ENCODE results near the gene KCNIP4. TPM values are rescaled to one million over a fixed set of nuclear protein-coding genes. Genes with fewer than 3 reads are reported as not detected.

Gene KCNIP4
- total and polyA plus RNA-seq, 9 of the 15 experiments (the other 6 are each of a cell fraction or from before 2014, with no cell fraction given): 0.25 to 0.41 TPM; not detected in 7

DNA sequence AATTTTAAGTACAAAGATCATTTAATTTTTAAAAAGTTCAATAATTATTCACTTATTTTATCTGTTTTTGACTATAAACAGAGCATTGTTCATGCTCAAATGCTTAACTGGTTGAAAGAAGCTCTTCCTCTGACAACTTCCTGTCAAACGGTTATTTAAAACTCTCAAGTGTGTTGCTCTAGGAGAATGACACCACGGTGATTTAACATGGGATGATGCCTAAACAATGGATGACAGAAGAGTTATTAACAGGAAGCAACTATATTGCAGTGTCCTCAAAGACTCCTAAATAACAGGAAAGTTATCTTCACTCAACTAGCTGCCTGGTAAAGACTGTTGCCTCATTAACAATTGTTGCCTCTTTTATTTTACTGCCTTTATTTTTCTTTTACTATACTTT is 738.7 kb downstream of the KCNIP4 start (continued):
- TF ChIP-seq, protein P1, sequence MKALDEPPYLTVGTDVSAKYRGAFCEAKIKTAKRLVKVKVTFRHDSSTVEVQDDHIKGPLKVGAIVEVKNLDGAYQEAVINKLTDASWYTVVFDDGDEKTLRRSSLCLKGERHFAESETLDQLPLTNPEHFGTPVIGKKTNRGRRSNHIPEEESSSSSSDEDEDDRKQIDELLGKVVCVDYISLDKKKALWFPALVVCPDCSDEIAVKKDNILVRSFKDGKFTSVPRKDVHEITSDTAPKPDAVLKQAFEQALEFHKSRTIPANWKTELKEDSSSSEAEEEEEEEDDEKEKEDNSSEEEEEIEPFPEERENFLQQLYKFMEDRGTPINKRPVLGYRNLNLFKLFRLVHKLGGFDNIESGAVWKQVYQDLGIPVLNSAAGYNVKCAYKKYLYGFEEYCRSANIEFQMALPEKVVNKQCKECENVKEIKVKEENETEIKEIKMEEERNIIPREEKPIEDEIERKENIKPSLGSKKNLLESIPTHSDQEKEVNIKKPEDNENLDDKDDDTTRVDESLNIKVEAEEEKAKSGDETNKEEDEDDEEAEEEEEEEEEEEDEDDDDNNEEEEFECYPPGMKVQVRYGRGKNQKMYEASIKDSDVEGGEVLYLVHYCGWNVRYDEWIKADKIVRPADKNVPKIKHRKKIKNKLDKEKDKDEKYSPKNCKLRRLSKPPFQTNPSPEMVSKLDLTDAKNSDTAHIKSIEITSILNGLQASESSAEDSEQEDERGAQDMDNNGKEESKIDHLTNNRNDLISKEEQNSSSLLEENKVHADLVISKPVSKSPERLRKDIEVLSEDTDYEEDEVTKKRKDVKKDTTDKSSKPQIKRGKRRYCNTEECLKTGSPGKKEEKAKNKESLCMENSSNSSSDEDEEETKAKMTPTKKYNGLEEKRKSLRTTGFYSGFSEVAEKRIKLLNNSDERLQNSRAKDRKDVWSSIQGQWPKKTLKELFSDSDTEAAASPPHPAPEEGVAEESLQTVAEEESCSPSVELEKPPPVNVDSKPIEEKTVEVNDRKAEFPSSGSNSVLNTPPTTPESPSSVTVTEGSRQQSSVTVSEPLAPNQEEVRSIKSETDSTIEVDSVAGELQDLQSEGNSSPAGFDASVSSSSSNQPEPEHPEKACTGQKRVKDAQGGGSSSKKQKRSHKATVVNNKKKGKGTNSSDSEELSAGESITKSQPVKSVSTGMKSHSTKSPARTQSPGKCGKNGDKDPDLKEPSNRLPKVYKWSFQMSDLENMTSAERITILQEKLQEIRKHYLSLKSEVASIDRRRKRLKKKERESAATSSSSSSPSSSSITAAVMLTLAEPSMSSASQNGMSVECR (CRISPR knock-in tag; IDR thresholded peaks at IDR 0.05): no peak
- TF ChIP-seq, protein P2, sequence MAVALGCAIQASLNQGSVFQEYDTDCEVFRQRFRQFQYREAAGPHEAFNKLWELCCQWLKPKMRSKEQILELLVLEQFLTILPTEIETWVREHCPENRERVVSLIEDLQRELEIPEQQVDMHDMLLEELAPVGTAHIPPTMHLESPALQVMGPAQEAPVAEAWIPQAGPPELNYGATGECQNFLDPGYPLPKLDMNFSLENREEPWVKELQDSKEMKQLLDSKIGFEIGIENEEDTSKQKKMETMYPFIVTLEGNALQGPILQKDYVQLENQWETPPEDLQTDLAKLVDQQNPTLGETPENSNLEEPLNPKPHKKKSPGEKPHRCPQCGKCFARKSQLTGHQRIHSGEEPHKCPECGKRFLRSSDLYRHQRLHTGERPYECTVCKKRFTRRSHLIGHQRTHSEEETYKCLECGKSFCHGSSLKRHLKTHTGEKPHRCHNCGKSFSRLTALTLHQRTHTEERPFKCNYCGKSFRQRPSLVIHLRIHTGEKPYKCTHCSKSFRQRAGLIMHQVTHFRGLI (CRISPR knock-in tag; IDR thresholded peaks at IDR 0.05): no peak
- TF ChIP-seq HNRNPK (IDR thresholded peaks at IDR 0.05; ENCODE audit: low read depth, low read length, poor library complexity, severe bottlenecking) (no peak), CHD4 (IDR thresholded peaks at IDR 0.05; ENCODE audit: insufficient read depth, insufficient replicate concordance, low read depth, low read length, poor library complexity, severe bottlenecking) (no peak), GABPB2 (CRISPR knock-in tag; conservative IDR thresholded peaks at IDR 0.05) (no peak), ZNF282 (CRISPR knock-in tag; IDR thresholded peaks at IDR 0.05) (no peak), ZNF274 (IDR thresholded peaks at IDR 0.05; ENCODE audit: borderline replicate concordance, low read depth, low read length) (no peak), ZNF77 (CRISPR knock-in tag; IDR thresholded peaks at IDR 0.05) (no peak), LEF1 (IDR thresholded peaks at IDR 0.05) (no peak)
- TF ChIP-seq, protein P3, sequence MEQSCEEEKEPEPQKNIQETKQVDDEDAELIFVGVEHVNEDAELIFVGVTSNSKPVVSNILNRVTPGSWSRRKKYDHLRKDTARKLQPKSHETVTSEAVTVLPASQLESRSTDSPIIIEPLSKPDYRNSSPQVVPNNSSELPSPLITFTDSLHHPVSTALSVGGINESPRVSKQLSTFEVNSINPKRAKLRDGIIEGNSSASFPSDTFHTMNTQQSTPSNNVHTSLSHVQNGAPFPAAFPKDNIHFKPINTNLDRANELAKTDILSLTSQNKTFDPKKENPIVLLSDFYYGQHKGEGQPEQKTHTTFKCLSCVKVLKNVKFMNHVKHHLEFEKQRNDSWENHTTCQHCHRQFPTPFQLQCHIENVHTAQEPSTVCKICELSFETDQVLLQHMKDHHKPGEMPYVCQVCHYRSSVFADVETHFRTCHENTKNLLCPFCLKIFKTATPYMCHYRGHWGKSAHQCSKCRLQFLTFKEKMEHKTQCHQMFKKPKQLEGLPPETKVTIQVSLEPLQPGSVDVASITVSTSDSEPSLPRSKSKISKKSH (CRISPR knock-in tag; IDR thresholded peaks at IDR 0.05): no peak
- TF ChIP-seq, protein P4, sequence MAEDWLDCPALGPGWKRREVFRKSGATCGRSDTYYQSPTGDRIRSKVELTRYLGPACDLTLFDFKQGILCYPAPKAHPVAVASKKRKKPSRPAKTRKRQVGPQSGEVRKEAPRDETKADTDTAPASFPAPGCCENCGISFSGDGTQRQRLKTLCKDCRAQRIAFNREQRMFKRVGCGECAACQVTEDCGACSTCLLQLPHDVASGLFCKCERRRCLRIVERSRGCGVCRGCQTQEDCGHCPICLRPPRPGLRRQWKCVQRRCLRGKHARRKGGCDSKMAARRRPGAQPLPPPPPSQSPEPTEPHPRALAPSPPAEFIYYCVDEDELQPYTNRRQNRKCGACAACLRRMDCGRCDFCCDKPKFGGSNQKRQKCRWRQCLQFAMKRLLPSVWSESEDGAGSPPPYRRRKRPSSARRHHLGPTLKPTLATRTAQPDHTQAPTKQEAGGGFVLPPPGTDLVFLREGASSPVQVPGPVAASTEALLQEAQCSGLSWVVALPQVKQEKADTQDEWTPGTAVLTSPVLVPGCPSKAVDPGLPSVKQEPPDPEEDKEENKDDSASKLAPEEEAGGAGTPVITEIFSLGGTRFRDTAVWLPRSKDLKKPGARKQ (CRISPR knock-in tag; IDR thresholded peaks at IDR 0.05): no peak
